ENCODE measurements around the gene MEGF8. TPM values are rescaled to one million over a fixed set of nuclear protein-coding genes. Genes with fewer than 3 reads are reported as not detected.

MEGF8 gene
- total and polyA plus RNA-seq, 9 of the 15 experiments (the other 6 are each of a cell fraction or from before 2014, with no cell fraction given): 0.28 to 13.1 (median 3.0) TPM

GRCh38 chr19:42410371-42410770 lies 84.9 kb downstream of the MEGF8 start:
- intact Hi-C loops (cut with micrococcal nuclease) (no loop called here), in situ Hi-C loops (cut with MboI) (no loop called here)
- Histone ChIP-seq H2AFZ (ENCODE audit: low read depth, low read length) (no peak overlapping the region), H3K4me3 (no peak overlapping the region), H3K4me1 (replicated peaks in 1 of 2; ENCODE audit: control insufficient read depth in 2 of 2, insufficient read depth in 2 of 2, low read length in 2 of 2) (peaks cover 0 to 42% of the 10 kb centered on the region in 2 experiments; a peak in 2 of 5 replicates), H3K9ac (ENCODE audit: insufficient read depth in 1 of 2, low read depth in 2 of 2, low read length in 2 of 2) (no peak overlapping the region), H3K4me2 (ENCODE audit: insufficient read depth, low read length) (no peak overlapping the region), H3K9me1 (ENCODE audit: control insufficient read depth, insufficient read depth, low read length) (no peaks in the 10 kb centered on the region), H3K79me2 (ENCODE audit: control insufficient read depth, insufficient read depth, low read length) (no peaks in the 10 kb centered on the region), H3K9me3 (replicated peaks; ENCODE audit: control insufficient read depth, insufficient read depth, low read depth, low read length) (no peaks in the 10 kb centered on the region), H3K27me3 (ENCODE audit: control insufficient read depth in 2 of 2, insufficient read depth in 2 of 2, low read length in 2 of 2) (peaks cover 8% of the 10 kb centered on the region in 2 experiments; a peak in 4 of 5 replicates), H3K27ac (ENCODE audit: extremely low read depth, low read depth, low read length) (no peak overlapping the region), H3K36me3 (ENCODE audit: control insufficient read depth, insufficient read depth, low read length) (no peaks in the 10 kb centered on the region), H4K20me1 (replicated peaks; ENCODE audit: control insufficient read depth, insufficient read depth, low read length) (peaks cover 34% of the 10 kb centered on the region)
- ATAC-seq (no peak; the same call in 2 of the 3 replicates), FAIRE-seq (no peak), DNase-seq (ENCODE audit: extremely low read depth in 1 of 4, low spot score in 3 of 4) (no peak)
- 60% methylated on average over 23 of the region's 30 CpGs for WGBS (ENCODE audit: insufficient coverage, low coverage, missing lambda C conversion rate)
- TF ChIP-seq POLR2G (IDR thresholded peaks at IDR 0.05; ENCODE audit: low read depth, low read length) (peak; percentile 47; the same call in 1 of the 2 replicates), TCF7L2 (IDR thresholded peaks at IDR 0.05; ENCODE audit: low read depth, low read length) (no peak)
- ChIA-PET CTCF (ENCODE audit: low intra/inter-chr PET ratio) (no interaction called here), POLR2A (interaction anchor here (0.6 to 0.8 kb wide), 3 partner anchors 13 to 62 kb away, joined by 3 to 5 read pairs (median 3); no protein-coding TSS in a partner anchor)
- no TSS peak for BruUV-seq (replicated peaks)

GRCh38 chr19:42411581-42412178 lies 86.2 kb downstream of the MEGF8 start:
- TF ChIP-seq BCOR (IDR thresholded peaks at IDR 0.05) (peak; percentile 52; the same call in 1 of the 2 replicates), FOXP4 (CRISPR knock-in tag; IDR thresholded peaks at IDR 0.05; ENCODE audit: borderline replicate concordance) (no peak)
- Histone ChIP-seq H3K9ac (ENCODE audit: insufficient read depth in 1 of 2, low read depth in 2 of 2, low read length in 2 of 2) (peak overlapping the region in 1 of 2 experiments; percentile 20; a peak in 1 of 4 replicates), H4K20me1 (replicated peaks; ENCODE audit: control insufficient read depth, insufficient read depth, low read length) (peaks cover 34% of the 10 kb centered on the region), H3K27me3 (ENCODE audit: control insufficient read depth in 2 of 2, insufficient read depth in 2 of 2, low read length in 2 of 2) (peaks cover 8% of the 10 kb centered on the region in 2 experiments; a peak in 4 of 5 replicates), H3K4me3 (no peak overlapping the region), H3K4me2 (ENCODE audit: insufficient read depth, low read length) (no peak overlapping the region), H3K4me1 (replicated peaks in 1 of 2; ENCODE audit: control insufficient read depth in 2 of 2, insufficient read depth in 2 of 2, low read length in 2 of 2) (peaks cover 0 to 34% of the 10 kb centered on the region in 2 experiments; a peak in 2 of 5 replicates), H3K79me2 (ENCODE audit: control insufficient read depth, insufficient read depth, low read length) (no peaks in the 10 kb centered on the region), H3K36me3 (ENCODE audit: control insufficient read depth, insufficient read depth, low read length) (no peaks in the 10 kb centered on the region), H3K9me3 (replicated peaks; ENCODE audit: control insufficient read depth, insufficient read depth, low read depth, low read length) (no peaks in the 10 kb centered on the region), H3K9me1 (ENCODE audit: control insufficient read depth, insufficient read depth, low read length) (no peaks in the 10 kb centered on the region), H2AFZ (ENCODE audit: low read depth, low read length) (no peak overlapping the region), H3K27ac (ENCODE audit: extremely low read depth, low read depth, low read length) (no peak overlapping the region)
- CTCF ChIA-PET (ENCODE audit: low intra/inter-chr PET ratio): no interaction called here
- intact Hi-C loops (cut with micrococcal nuclease) (no loop called here), in situ Hi-C loops (cut with MboI) (no loop called here)
- ATAC-seq (no peak), DNase-seq (ENCODE audit: extremely low read depth in 1 of 4, low spot score in 3 of 4) (no peak), FAIRE-seq (no peak)
- no TSS peak for BruUV-seq (replicated peaks)
- POLR2A ChIA-PET: no interaction called here
- WGBS (ENCODE audit: insufficient coverage, low coverage, missing lambda C conversion rate): 3% methylated on average over 8 of the region's 8 CpGs

All from K562 (cell line).